ENCODE results near the gene MFAP3.

DNA sequence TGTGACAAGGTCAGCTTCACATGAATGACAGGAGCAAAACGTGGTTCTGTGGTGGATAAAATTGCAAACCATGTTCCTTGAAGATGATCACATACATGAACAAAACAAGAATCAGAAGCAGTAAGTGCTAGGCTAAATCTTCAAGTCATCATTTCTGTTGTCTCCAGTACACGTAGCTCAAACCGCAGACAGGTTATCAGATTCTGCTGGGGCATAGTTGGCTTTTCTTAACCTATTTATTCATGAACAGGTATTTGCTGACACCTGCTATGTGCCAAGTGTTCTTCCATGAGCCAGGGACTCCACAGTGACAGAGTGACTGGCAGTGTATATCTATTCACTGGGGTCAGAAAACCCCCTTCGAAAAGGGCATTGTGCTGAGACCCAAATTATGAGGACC is 20.8 kb downstream of the MFAP3 start:
- TF ChIP-seq POLR2AphosphoS5 (IDR thresholded peaks at IDR 0.05; ENCODE audit: low read depth, low read length) (no peak), POLR2A (IDR thresholded peaks at IDR 0.05; ENCODE audit: low read depth, low read length) (no peak), TAF1 (IDR thresholded peaks at IDR 0.05; ENCODE audit: borderline replicate concordance, low read depth, low read length) (no peak)
